GM21737 (cell line): Measurements from ENCODE around the gene CATSPER3.

Experiments
- ATAC-seq: cut with Tn5 transposase; IDR thresholded peaks from one replicate; pipeline ENCODE4 v1.9.1; 2021; ENCODE audit warnings: mild to moderate bottlenecking, moderate library complexity; ENCODE audit not compliant: unreplicated experiment

The CATSPER3 gene

GRCh38 chr5:135039271-135040033, 71.7 kb downstream of the CATSPER3 start:
- no peak for ATAC-seq

- ATAC-seq: no peak
These were observed 72.3 kb downstream of the CATSPER3 start for GRCh38 chr5:135040034-135040332.

GRCh38 chr5:135040333-135041144, 72.8 kb downstream of the CATSPER3 start:
- ATAC-seq: no peak

- no peak for ATAC-seq
These were observed 73.5 kb downstream of the CATSPER3 start for GRCh38 chr5:135041145-135041587.

GRCh38 chr5:135041726-135042125, 74.0 kb downstream of the CATSPER3 start:
- ATAC-seq: no peak

GRCh38 chr5:135042595-135042994, 74.9 kb downstream of the CATSPER3 start:
- ATAC-seq: no peak

- ATAC-seq: no peak
These were observed 77.8 kb downstream of the CATSPER3 start for GRCh38 chr5:135045488-135045887.

- ATAC-seq: no peak
These were observed 79.1 kb downstream of the CATSPER3 start for GRCh38 chr5:135046661-135047346.

- no peak for ATAC-seq
These were observed 79.6 kb downstream of the CATSPER3 start for GRCh38 chr5:135047347-135047695.

GRCh38 chr5:135048286-135048685, 80.6 kb downstream of the CATSPER3 start:
- ATAC-seq: no peak

- no peak for ATAC-seq
These were observed 81.2 kb downstream of the CATSPER3 start for GRCh38 chr5:135048930-135049329.

GRCh38 chr5:135050244-135050767, 82.6 kb downstream of the CATSPER3 start:
- no peak for ATAC-seq

GRCh38 chr5:135051399-135051798, 83.7 kb downstream of the CATSPER3 start:
- no peak for ATAC-seq

- ATAC-seq: no peak
These were observed 84.2 kb downstream of the CATSPER3 start for GRCh38 chr5:135051872-135052271.

- no peak for ATAC-seq
These were observed 84.9 kb downstream of the CATSPER3 start for GRCh38 chr5:135052511-135053145.

GRCh38 chr5:135053278-135053677, 85.6 kb downstream of the CATSPER3 start:
- ATAC-seq: peak; percentile 84

- ATAC-seq: no peak
These were observed 86.3 kb downstream of the CATSPER3 start for GRCh38 chr5:135053989-135054388.

GRCh38 chr5:135054546-135054945, 86.8 kb downstream of the CATSPER3 start:
- ATAC-seq: no peak

GRCh38 chr5:135055396-135055795, 87.7 kb downstream of the CATSPER3 start:
- ATAC-seq: no peak

- no peak for ATAC-seq
These were observed 88.8 kb downstream of the CATSPER3 start for GRCh38 chr5:135056316-135057030.
